ENCODE results near the gene KIF1A.
"Not testable (repeated sequence)": the region's sequence is repeated elsewhere in the genome, so short reads cannot be mapped to it uniquely, and the experiment has no call there.

Gene KIF1A

GRCh38 chr2:240675345-240675744, 144.7 kb downstream of the KIF1A start:
- not testable (repeated sequence) for DNase-seq

- DNase-seq = not testable (repeated sequence)
These were observed 145.4 kb downstream of the KIF1A start for GRCh38 chr2:240674461-240675184.

- no peak for DNase-seq
These were observed 147.3 kb downstream of the KIF1A start for GRCh38 chr2:240672701-240673190.

GRCh38 chr2:240672076-240672700, 147.8 kb downstream of the KIF1A start:
- no peak for DNase-seq

GRCh38 chr2:240670950-240671349, 149.1 kb downstream of the KIF1A start:
- no peak for DNase-seq

GRCh38 chr2:240670402-240670801, 149.6 kb downstream of the KIF1A start:
- DNase-seq = no peak

- no peak for DNase-seq
These were observed 155.4 kb downstream of the KIF1A start for GRCh38 chr2:240664622-240665021.

Data from NCI-H1436 treated with DMSO at 0.1 percent for 48 hours (cell line).